HAP-1 (cell line): ENCODE data around the gene MED12L.
"Not testable (repeated sequence)": the region's sequence is repeated elsewhere in the genome, so short reads cannot be mapped to it uniquely, and the experiment has no call there.

ENCODE experiments used
- DNase-seq, 2 experiments: peaks; one replicate each; pipeline ENCODE4 v3.0.0-alpha.2; 2016 to 2020; ENCODE audit warnings: low spot score in 2 of 2
- H3K27me3 ChIP-seq: fragments of 250-450 bp; sonication (Bioruptor Pico); 2 replicates; pipeline ENCODE4 v1.5.1; 2020; ENCODE audit warnings: low read depth, mild to moderate bottlenecking, moderate library complexity
- H3K36me3 ChIP-seq: fragments of 250-450 bp; sonication (Bioruptor Pico); replicated peaks from 2 replicates; pipeline ENCODE4 v1.5.1; 2020; ENCODE audit warnings: mild to moderate bottlenecking
- H3K4me1 ChIP-seq: fragments of 250-450 bp; sonication (Bioruptor Pico); 2 replicates; pipeline ENCODE4 v1.5.1; 2020; ENCODE audit warnings: mild to moderate bottlenecking
- H3K4me3 ChIP-seq: fragments of 250-450 bp; sonication (Bioruptor Pico); 2 replicates; pipeline ENCODE4 v1.5.1; 2020; ENCODE audit warnings: mild to moderate bottlenecking, moderate library complexity
- H3K9me3 ChIP-seq: fragments of 250-450 bp; sonication (Bioruptor Pico); 2 replicates; pipeline ENCODE4 v1.5.1; 2020; ENCODE audit warnings: mild to moderate bottlenecking, moderate library complexity
- in situ Hi-C: fragments of 300-500 bp; cut with MboI; formaldehyde crosslinking; loops from 3 replicates; pipeline ENCODE4 v1.14.3; 2020; ENCODE audit warnings: low sequenced_read_pairs, inconsistent platforms, mixed read lengths

MED12L gene

DNA sequence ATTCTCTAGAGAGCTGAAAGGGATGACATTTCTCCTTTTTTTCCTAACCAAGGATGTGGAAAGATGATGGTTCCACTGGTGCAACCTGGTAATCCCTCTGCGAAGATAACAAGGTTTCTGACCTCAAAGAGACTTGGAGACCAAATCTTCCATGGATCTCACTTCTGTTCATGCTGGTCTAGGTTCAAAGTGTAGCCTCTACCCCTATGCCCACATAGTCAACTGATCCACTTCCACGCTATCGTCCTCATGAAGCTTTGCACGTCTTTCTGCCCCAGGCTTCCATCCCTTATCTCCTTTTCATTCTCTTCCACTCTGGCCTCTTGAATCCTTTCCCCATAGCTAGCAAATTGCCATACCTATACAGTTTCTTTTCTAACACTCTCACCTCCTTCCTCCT lies 8.8 kb upstream of the MED12L start:
- in situ Hi-C loops: no loop called here
- Histone ChIP-seq H3K4me1 (no peaks in the 10 kb centered on the region), H3K27me3 (peaks cover 7% of the 10 kb centered on the region; the same call in 1 of the 2 replicates), H3K4me3 (no peak overlapping the region), H3K9me3 (no peaks in the 10 kb centered on the region), H3K36me3 (no peaks in the 10 kb centered on the region)
- no peak for DNase-seq

DNA sequence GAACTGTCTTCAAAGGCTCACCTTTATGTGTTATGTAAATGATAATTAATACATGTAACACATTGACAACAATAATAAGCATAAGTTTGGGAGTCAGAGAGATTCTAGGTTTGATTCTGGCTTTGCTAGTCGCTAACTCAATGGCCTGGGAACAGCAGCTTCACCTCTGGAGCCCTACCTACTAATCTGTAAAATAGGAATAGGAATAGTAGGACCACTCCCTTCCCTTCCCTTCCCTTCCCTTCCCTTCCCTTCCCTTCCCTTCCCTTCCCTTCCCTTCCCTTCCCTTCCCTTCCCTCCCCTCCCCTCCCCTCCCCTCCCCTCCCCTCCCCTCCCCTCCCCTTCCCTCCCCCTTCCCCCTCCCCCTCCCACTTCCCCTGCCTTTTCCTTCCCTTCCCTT lies 4.4 kb upstream of the MED12L start:
- DNase-seq, H3K27me3 ChIP-seq, in situ Hi-C loops: not testable (repeated sequence)

GRCh38 chr3:151082880-151083838 lies 2.3 kb upstream of the MED12L start:
- DNase-seq: no peak
- 0 out of 2 replicates have a peak, but pooled peaks cover 6% of the 10 kb centered on the region for H3K27me3 ChIP-seq

More for the DNA sequence above, 4.4 kb upstream of the MED12L start:
- not testable (repeated sequence) for H3K4me1 ChIP-seq, H3K36me3 ChIP-seq, H3K4me3 ChIP-seq, H3K9me3 ChIP-seq

DNA sequence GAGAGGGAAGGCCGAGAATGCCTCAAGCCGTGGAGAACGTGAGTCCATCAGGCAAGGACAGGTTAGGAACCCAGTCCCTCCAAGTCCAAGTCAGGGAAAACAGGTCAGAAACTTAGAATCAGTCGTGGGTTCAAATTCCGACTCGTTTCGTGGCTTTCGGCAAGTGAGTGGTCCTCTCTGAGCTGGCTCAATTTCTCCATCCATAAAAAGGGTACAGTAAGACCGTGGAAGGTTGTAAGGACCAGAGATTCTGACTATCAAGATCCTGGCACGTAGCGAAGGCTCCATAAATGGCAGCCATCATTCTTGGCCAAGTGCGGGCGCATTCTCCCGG lies 604 bp upstream of the MED12L start:
- Histone ChIP-seq H3K27me3 (no peaks in the 10 kb centered on the region), H3K4me1 (peaks cover 22% of the 10 kb centered on the region), H3K36me3 (no peaks in the 10 kb centered on the region), H3K4me3 (peak overlapping the region; percentile 69), H3K9me3 (no peaks in the 10 kb centered on the region)
- in situ Hi-C loops: no loop called here
- no peak for DNase-seq

More at GRCh38 chr3:151082880-151083838, 2.3 kb upstream of the MED12L start:
- in situ Hi-C loops: no loop called here
- Histone ChIP-seq H3K36me3 (no peaks in the 10 kb centered on the region), H3K4me1 (peaks cover 10% of the 10 kb centered on the region), H3K9me3 (no peaks in the 10 kb centered on the region), H3K4me3 (no peak overlapping the region)

DNA sequence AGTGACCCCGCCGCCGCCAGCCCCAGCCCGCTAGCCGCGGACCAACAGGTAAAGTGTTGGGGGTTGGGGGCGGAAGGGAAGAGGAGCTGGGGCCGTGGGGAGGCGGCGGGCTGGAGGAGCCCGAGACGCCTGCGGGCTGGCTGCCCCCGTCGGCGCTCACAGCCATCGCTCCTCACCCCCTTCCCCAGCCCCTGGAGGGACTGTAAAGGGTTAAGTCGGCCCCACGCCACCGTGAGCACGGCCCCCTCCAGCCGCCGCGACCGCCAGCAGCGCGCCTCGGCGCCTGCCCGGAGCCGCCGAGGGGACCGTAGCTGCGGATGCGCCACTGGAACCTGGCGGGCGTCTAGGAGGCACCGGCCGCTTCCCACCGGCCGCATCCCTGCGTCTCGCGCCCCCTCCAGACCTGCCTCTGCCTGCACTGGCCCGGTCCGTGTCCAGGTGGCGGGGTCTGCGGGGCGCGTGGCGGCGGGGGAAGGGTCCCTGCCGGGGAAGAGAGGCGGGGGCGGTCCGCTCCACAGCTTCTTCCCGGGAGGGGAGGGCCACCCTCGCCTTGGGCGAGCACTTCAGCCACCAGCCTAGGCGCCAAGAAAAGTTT lies 522 bp downstream of the MED12L start:
- H3K4me1 ChIP-seq: peaks cover 22% of the 10 kb centered on the region
- no peaks in the 10 kb centered on the region for H3K36me3 ChIP-seq
- DNase-seq: peak; percentile 21 to 63
- no peaks in the 10 kb centered on the region for H3K27me3 ChIP-seq
- H3K4me3 ChIP-seq: peak overlapping the region; percentile 69
- in situ Hi-C loops: no loop called here
- H3K9me3 ChIP-seq: no peaks in the 10 kb centered on the region

- Histone ChIP-seq H3K9me3 (no peaks in the 10 kb centered on the region), H3K4me1 (peaks cover 22% of the 10 kb centered on the region), H3K36me3 (no peaks in the 10 kb centered on the region), H3K4me3 (peak overlapping the region; percentile 69), H3K27me3 (no peaks in the 10 kb centered on the region)
- DNase-seq: peak; percentile 84 to 86
- in situ Hi-C loops: no loop called here
These were observed 1.3 kb downstream of the MED12L start for GRCh38 chr3:151086484-151087456.

DNA sequence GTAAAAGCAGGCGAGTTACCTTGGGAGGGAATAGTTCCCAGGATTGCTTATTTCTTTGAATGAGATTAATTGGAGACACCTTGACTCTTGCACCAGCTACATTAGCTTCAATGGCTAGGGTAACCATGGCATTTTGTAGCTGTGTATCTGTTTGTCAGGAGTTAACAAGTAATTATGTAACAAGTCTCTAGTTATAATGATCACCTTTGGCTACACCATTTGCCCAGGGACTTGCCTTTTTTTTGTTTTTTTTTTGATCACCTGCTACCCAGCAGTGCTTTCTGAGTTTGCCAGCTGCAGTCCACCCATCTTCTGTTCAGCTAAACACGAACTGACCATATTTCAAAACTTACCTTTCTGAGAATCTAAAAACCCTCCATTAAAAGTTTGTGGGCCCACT lies 2.2 kb downstream of the MED12L start:
- Histone ChIP-seq H3K4me3 (peak overlapping the region; percentile 69), H3K4me1 (peaks cover 22% of the 10 kb centered on the region), H3K27me3 (no peaks in the 10 kb centered on the region), H3K36me3 (no peaks in the 10 kb centered on the region), H3K9me3 (no peaks in the 10 kb centered on the region)
- no peak for DNase-seq
- in situ Hi-C loops: no loop called here

- Histone ChIP-seq H3K9me3 (no peaks in the 10 kb centered on the region), H3K4me1 (peaks cover 16% of the 10 kb centered on the region), H3K36me3 (no peaks in the 10 kb centered on the region), H3K27me3 (no peaks in the 10 kb centered on the region), H3K4me3 (no peak overlapping the region)
- no peak for DNase-seq
- in situ Hi-C loops: no loop called here
These were observed 6.4 kb downstream of the MED12L start for GRCh38 chr3:151091685-151092345.

GRCh38 chr3:151093148-151093547 lies 7.7 kb downstream of the MED12L start:
- peaks cover 12% of the 10 kb centered on the region for H3K4me1 ChIP-seq
- no peaks in the 10 kb centered on the region for H3K36me3 ChIP-seq
- no peak overlapping the region for H3K4me3 ChIP-seq
- no peak for DNase-seq
- no peaks in the 10 kb centered on the region for H3K9me3 ChIP-seq
- in situ Hi-C loops: no loop called here
- H3K27me3 ChIP-seq: no peaks in the 10 kb centered on the region

DNA sequence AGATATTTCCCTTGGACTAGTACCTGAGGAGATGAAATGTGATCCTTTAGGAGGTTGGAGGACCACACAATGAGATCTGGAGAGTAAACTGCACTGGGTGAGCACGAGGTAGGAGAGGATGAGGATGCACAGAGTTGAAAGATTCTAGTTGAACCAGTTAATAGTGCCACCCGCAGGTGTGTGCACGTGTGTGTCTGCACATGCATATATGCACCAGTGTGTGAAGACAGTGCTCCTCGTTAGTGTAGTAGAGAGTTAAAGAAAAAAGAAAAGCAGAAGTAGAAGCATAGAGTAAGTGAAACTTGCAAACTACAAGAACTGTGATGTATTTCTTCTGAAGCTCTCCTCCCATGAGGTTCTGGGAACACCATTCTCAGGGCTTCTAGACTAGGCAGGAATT lies 8.4 kb downstream of the MED12L start:
- peaks cover 4% of the 10 kb centered on the region for H3K4me1 ChIP-seq
- H3K9me3 ChIP-seq: no peaks in the 10 kb centered on the region
- DNase-seq: no peak
- in situ Hi-C loops: no loop called here
- H3K4me3 ChIP-seq: no peak overlapping the region
- no peaks in the 10 kb centered on the region for H3K27me3 ChIP-seq
- no peaks in the 10 kb centered on the region for H3K36me3 ChIP-seq

DNA sequence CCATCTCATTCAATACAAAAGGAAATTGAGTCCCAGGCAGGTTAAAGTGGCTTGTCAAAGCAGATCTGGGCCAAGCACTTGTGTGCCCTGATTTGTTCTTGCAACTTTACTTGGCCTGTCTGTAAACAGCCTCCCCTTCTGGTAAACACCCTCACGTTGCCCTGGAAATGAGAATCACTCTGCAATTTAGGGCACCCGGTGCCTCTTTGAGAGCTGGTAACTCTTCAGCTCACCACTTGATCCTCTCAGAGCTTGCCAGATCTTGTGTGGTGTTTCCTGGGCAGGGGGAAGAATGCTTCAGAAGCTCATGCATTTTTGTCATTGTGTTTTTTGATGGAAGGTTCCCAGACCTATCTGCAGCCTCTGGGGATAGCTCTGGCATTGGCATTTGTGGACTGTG lies 11.3 kb downstream of the MED12L start:
- in situ Hi-C loops: no loop called here
- H3K9me3 ChIP-seq: no peaks in the 10 kb centered on the region
- no peaks in the 10 kb centered on the region for H3K36me3 ChIP-seq
- H3K4me3 ChIP-seq: no peak overlapping the region
- no peak for DNase-seq
- peaks cover 7% of the 10 kb centered on the region for H3K4me1 ChIP-seq
- no peaks in the 10 kb centered on the region for H3K27me3 ChIP-seq

DNA sequence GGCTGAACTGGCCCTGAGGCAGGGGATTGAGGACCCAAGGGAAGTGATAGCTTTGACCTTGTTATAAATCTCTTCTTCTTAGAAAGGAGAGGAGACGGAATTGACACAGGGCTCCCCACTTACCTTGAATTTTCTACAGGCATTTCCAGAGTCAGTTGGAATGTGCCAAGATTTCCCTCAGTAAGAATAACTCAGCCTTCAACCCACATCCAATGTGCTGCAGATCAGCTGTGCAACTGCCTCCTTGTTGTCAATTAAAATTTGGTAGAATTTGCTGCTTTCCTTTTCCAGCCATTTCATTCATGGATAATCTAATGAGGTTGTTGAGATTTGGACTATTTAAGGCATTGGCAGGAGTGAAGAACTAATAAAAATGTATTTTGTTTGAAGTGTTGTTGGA lies 14.6 kb downstream of the MED12L start:
- in situ Hi-C loops: no loop called here
- no peak overlapping the region for H3K4me3 ChIP-seq

DNA sequence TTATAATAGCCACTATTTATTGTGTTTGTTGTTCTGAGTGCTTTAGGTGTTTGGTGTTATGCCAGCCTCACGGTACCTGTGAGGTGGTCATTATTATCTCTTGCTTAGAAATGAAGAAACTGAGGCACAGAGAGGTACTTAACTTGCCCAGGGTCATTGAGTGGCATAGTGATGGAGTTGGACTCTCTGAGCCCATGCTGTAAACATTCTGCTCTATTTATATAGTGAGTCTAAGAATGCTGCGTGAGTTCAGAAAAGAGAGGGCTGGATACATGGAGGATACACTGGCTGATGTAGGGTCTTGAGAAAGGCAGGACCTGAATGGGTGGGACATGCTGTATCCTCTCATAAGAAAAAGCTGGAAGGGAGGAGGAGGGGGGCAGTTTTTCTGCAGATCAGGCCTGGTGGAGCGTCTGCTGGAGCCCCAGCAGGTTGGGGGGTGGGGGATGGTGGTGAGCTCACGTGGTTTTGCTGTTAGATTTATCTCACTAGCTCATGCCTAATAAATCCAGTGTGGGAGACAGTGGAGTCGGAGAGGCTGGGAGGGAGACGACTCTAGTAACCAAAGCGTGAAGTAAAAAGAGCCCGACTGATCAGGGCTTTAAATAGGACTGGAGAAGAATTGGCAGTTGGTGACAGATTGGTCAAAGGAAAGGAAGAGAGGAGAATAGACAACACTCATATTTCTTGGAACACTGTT lies 16.0 kb downstream of the MED12L start:
- Histone ChIP-seq H3K27me3 (no peaks in the 10 kb centered on the region), H3K36me3 (no peaks in the 10 kb centered on the region), H3K9me3 (no peaks in the 10 kb centered on the region), H3K4me1 (peaks cover 9% of the 10 kb centered on the region), H3K4me3 (no peak overlapping the region)
- peak; percentile 11 to 39 for DNase-seq
- in situ Hi-C loops: no loop called here

More for the DNA sequence above, 14.6 kb downstream of the MED12L start:
- Histone ChIP-seq H3K4me1 (peaks cover 9% of the 10 kb centered on the region), H3K9me3 (no peaks in the 10 kb centered on the region), H3K36me3 (no peaks in the 10 kb centered on the region), H3K27me3 (no peaks in the 10 kb centered on the region)
- no peak for DNase-seq
